HepG2 (cell line): Measurements from ENCODE around the gene TRPC4. TPM values are rescaled to one million over a fixed set of nuclear protein-coding genes. Genes with fewer than 3 reads are reported as not detected.

Experiments used
- ATAC-seq: fragments of 200-7000 bp; cut with Tn5 transposase; 3 replicates; pipeline ENCODE4 v1.9.1; 2020; ENCODE audit warnings: mild to moderate bottlenecking, moderate library complexity
- BruUV-seq: library from RNA; stranded (reverse); fragments of 400-500 nt; replicated peaks from 2 replicates; lab custom pipeline; 2021; lab: Mats Ljungman, UMichigan
- CTCF ChIA-PET: fragments of 300-600 bp; formaldehyde crosslinking; extraction: SDS; loops from one replicate; lab custom pipeline; 2021; ENCODE audit warnings: low total read pairs, inconsistent platforms, low intra/inter-chr PET ratio; lab: Yijun Ruan, JAX
- POLR2A ChIA-PET: fragments of 350-600 bp; sonication (Branson Sonifier 250); formaldehyde crosslinking; loops from one replicate; lab custom pipeline; 2020; ENCODE audit warnings: antibody characterized with exemption, inconsistent platforms; lab: Yijun Ruan, JAX
- DNase-seq: peaks from one replicate; pipeline ENCODE4 v3.0.0-alpha.2; 2015; ENCODE audit warnings: low spot score
- FAIRE-seq: peaks from 3 replicates; lab custom pipeline; 2011; peaks lifted over from hg19 to GRCh38; lab: Jason Lieb, UNC
- H2AFZ ChIP-seq: one replicate; pipeline ENCODE4 v1.6.1; 2011; ENCODE audit warnings: low read length, inconsistent platforms
- H3K27ac ChIP-seq: fragments of 300-600 bp; 3 replicates; pipeline ENCODE4 v1.8.0; 2011; ENCODE audit warnings: mixed run types, mild to moderate bottlenecking, mixed read lengths, low read length, inconsistent platforms; ENCODE audit not compliant: insufficient read depth; ENCODE audit errors: extremely low read length
- H3K27me3 ChIP-seq, 2 experiments: fragments of 200-600 bp in 1 of 2; 2 replicates in 1 of 2; 3 replicates in 1 of 2; pipeline versions ENCODE4 v1.6.0 to v1.8.0; 2011; ENCODE audit warnings: low read length in 2 of 2, mild to moderate bottlenecking in 2 of 2, moderate library complexity in 2 of 2, inconsistent platforms in 1 of 2; ENCODE audit not compliant: insufficient read depth in 2 of 2, control insufficient read depth in 1 of 2
- H3K36me3 ChIP-seq, 2 experiments: fragments of 200-600 bp in 1 of 2; replicated peaks in 1 of 2; 2 replicates in 1 of 2; 3 replicates in 1 of 2; pipeline versions ENCODE4 v1.5.1 to v1.8.0; 2011; ENCODE audit warnings: low read length in 2 of 2, inconsistent platforms in 1 of 2; ENCODE audit not compliant: insufficient read depth in 2 of 2, control insufficient read depth in 1 of 2
- H3K4me1 ChIP-seq: 2 replicates; pipeline ENCODE4 v1.5.1; 2012; ENCODE audit warnings: low read length, inconsistent platforms; ENCODE audit not compliant: insufficient read depth
- H3K4me2 ChIP-seq: 2 replicates; pipeline ENCODE4 v1.6.0; 2011; ENCODE audit warnings: low read depth, low read length, inconsistent platforms
- H3K4me3 ChIP-seq, 3 experiments: fragments of 200-600 bp in 1 of 3; sonication (generic), shearing (Covaris generic) in 1 of 3; replicated peaks in 1 of 3; 2 replicates each; pipeline ENCODE4 v1.5.1; 2011 to 2016; ENCODE audit warnings: low read length in 3 of 3, inconsistent platforms in 2 of 3, low read depth in 2 of 3, mild to moderate bottlenecking in 2 of 3, control low read depth in 1 of 3, mixed read lengths in 1 of 3; ENCODE audit not compliant: insufficient read depth in 1 of 3
- H3K79me2 ChIP-seq: one replicate; pipeline ENCODE4 v1.6.1; 2011; ENCODE audit warnings: low read length, inconsistent platforms; ENCODE audit not compliant: insufficient read depth
- H3K9ac ChIP-seq: 2 replicates; pipeline ENCODE4 v1.6.0; 2011; ENCODE audit warnings: mild to moderate bottlenecking, low read depth, low read length, inconsistent platforms; ENCODE audit not compliant: insufficient read depth
- H3K9me3 ChIP-seq: 2 replicates; pipeline ENCODE4 v1.5.1; 2012; ENCODE audit warnings: mild to moderate bottlenecking, low read length
- H4K20me1 ChIP-seq: 2 replicates; pipeline ENCODE4 v1.6.0; 2011; ENCODE audit warnings: inconsistent platforms, mild to moderate bottlenecking, low read length, moderate library complexity; ENCODE audit not compliant: insufficient read depth
- JUND ChIP-seq: sonication (generic); formaldehyde crosslinking; IDR thresholded peaks from 2 replicates; pipeline ENCODE4 v1.8.0; 2022; ENCODE audit warnings: mild to moderate bottlenecking, missing genetic modification reagents
- MIXL1 ChIP-seq: IDR thresholded peaks from 2 replicates; pipeline ENCODE4 v1.6.1; 2016
- RAD51 ChIP-seq: fragments of 450-650 bp; IDR thresholded peaks from 2 replicates; pipeline ENCODE4 v1.6.1; 2016; ENCODE audit warnings: borderline replicate concordance
- REXO4 ChIP-seq: sonication (generic); formaldehyde crosslinking; IDR thresholded peaks from 2 replicates; pipeline ENCODE4 v1.8.0; 2022; ENCODE audit warnings: missing genetic modification reagents, mild to moderate bottlenecking, borderline replicate concordance
- RFX1 ChIP-seq: fragments of 450-650 bp; IDR thresholded peaks from 2 replicates; pipeline ENCODE4 v1.6.1; 2017
- SIX4 ChIP-seq: sonication (generic); formaldehyde crosslinking; IDR thresholded peaks from 2 replicates; pipeline ENCODE4 v1.4.0; 2020; ENCODE audit warnings: missing genetic modification reagents
- SMC3 ChIP-seq: IDR thresholded peaks from 2 replicates; pipeline ENCODE4 v1.6.1; 2011; ENCODE audit warnings: low read length, improper control_type of control experiment
- TBL1XR1 ChIP-seq: fragments of 150-350 bp; IDR thresholded peaks from 2 replicates; pipeline ENCODE4 v1.6.1; 2014; ENCODE audit warnings: borderline replicate concordance, low read length; ENCODE audit not compliant: partially characterized antibody
- TFDP1 ChIP-seq: IDR thresholded peaks from 2 replicates; pipeline ENCODE4 v1.6.1; 2016; ENCODE audit warnings: missing compliant biosample characterization, missing genetic modification reagents, borderline replicate concordance
- ZBTB14 ChIP-seq: sonication (generic); formaldehyde crosslinking; IDR thresholded peaks from 2 replicates; pipeline ENCODE4 v1.4.0; 2020; ENCODE audit warnings: missing genetic modification reagents
- ZFP36 ChIP-seq: fragments of 150-350 bp; IDR thresholded peaks from 2 replicates; pipeline ENCODE4 v1.6.1; 2018; ENCODE audit warnings: borderline replicate concordance, low read length, low read depth; ENCODE audit not compliant: partially characterized antibody
- ZFP36L2 ChIP-seq: sonication (generic); formaldehyde crosslinking; IDR thresholded peaks from 2 replicates; pipeline ENCODE4 v1.4.0; 2020; ENCODE audit warnings: missing genetic modification reagents
- ZNF225 ChIP-seq: sonication (generic); formaldehyde crosslinking; IDR thresholded peaks from 2 replicates; pipeline ENCODE4 v1.4.0; 2020; ENCODE audit warnings: mild to moderate bottlenecking, missing genetic modification reagents
- ZNF382 ChIP-seq: sonication (generic); formaldehyde crosslinking; IDR thresholded peaks from 2 replicates; pipeline ENCODE4 v1.5.0; 2020; ENCODE audit warnings: missing genetic modification reagents, mild to moderate bottlenecking, borderline replicate concordance
- ZNF383 ChIP-seq: sonication (generic); formaldehyde crosslinking; IDR thresholded peaks from 2 replicates; pipeline ENCODE4 v1.4.0; 2020; ENCODE audit warnings: missing genetic modification reagents, mild to moderate bottlenecking, borderline replicate concordance
- ZNF550 ChIP-seq: sonication (generic); formaldehyde crosslinking; IDR thresholded peaks from 2 replicates; pipeline ENCODE4 v1.4.0; 2020; ENCODE audit warnings: mild to moderate bottlenecking, missing genetic modification reagents, borderline replicate concordance
- ZNF709 ChIP-seq: sonication (generic); formaldehyde crosslinking; IDR thresholded peaks from 2 replicates; pipeline ENCODE4 v1.5.0; 2020; ENCODE audit warnings: mild to moderate bottlenecking, missing genetic modification reagents
- WGBS: methylation state at CpG from one replicate; pipeline ENCODE4 v1.1.6; 2017; ENCODE audit warnings: low lambda C conversion rate; 5-methylcytosine and 5-hydroxymethylcytosine counted together
- in situ Hi-C: cut with HindIII; loops from 2 replicates; pipeline ENCODE4 v1.10.0; 2017; ENCODE audit warnings: low pct_unique_long_range_greater_than_20kb; ENCODE audit not compliant: extremely low pct_ligation_motif_present
- intact Hi-C: fragments of 100-400 bp; cut with micrococcal nuclease; formaldehyde crosslinking; loops from one replicate; pipeline ENCODE4 v1.10.0; 2022; ENCODE audit not compliant: unreplicated experiment
- polyA plus RNA-seq, 8 experiments: library from polyadenylated mRNA; depleted of rRNA in 3 of 8; stranded (reverse) in 7 of 8; unstranded in 1 of 8; fragments of >200 nt; fragmentation: Illumina TruSeq in 4 of 8; extraction: Trizol in 4 of 8; gene quantifications; 2 replicates each; pipeline versions ENCODE4 v1.2.1 to v1.2.3, GENCODE V29; 2011 to 2016; ENCODE audit warnings: low read depth in 4 of 8, missing spikeins in 1 of 8, mixed read lengths in 1 of 8; ENCODE audit not compliant: insufficient read depth in 1 of 8
- total RNA-seq, 5 experiments: library from RNA; depleted of rRNA; stranded (reverse); fragments of >200 nt; fragmentation: Illumina TruSeq; extraction: Trizol; gene quantifications; 2 replicates each; pipeline ENCODE4 v1.2.3, GENCODE V29; 2016; ENCODE audit warnings: low read depth in 1 of 5
- TF ChIP-seq, protein P1 (sequence below): sonication (generic); formaldehyde crosslinking; IDR thresholded peaks from 2 replicates; pipeline ENCODE4 v1.4.0; 2020; ENCODE audit warnings: missing genetic modification reagents

The TRPC4 gene
- total and polyA plus RNA-seq, 2 of the 13 experiments (the other 11 are each of a cell fraction or from before 2014, with no cell fraction given): not detected

DNA sequence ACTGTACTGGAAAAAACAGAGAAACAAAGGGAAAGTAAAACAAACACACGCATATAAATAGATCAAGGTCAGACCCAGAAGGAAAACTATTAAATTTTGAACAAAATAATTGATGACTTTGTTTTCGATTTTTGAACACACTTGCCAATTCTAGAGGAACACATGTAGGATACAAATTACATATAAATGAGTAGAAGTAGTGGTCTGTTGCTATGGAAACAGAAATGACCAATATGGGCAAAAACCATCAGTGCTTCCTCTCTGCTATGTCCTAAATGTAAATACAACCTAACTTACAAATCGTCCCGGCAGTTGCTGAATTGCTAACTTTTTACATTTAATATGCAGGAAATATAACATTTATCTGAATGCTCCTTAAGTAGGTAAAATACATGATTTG, 205.8 kb downstream of the TRPC4 start:
- H3K4me3 ChIP-seq: no peak overlapping the region
- H3K36me3 ChIP-seq: no peaks in the 10 kb centered on the region
- H3K4me1 ChIP-seq: no peaks in the 10 kb centered on the region
- CTCF ChIA-PET: no interaction called here
- H3K79me2 ChIP-seq: no peaks in the 10 kb centered on the region
- no peak overlapping the region for H2AFZ ChIP-seq
- ATAC-seq: no peak
- no peaks in the 10 kb centered on the region for H3K9me3 ChIP-seq
- WGBS: 18% methylated on average over 4 of the region's 4 CpGs
- H3K4me2 ChIP-seq: no peak overlapping the region
- no peak overlapping the region for H3K27ac ChIP-seq
- no peak overlapping the region for H3K9ac ChIP-seq
- intact Hi-C loops: no loop called here
- no peak for DNase-seq
- no peaks in the 10 kb centered on the region for H3K27me3 ChIP-seq
- POLR2A ChIA-PET: no interaction called here
- no peak for FAIRE-seq
- H4K20me1 ChIP-seq: no peaks in the 10 kb centered on the region
- TF ChIP-seq TFDP1 (CRISPR knock-in tag) (no peak), JUND (no peak), ZNF709 (no peak), RFX1 (peak; percentile 9; the same call in 1 of the 2 replicates), ZFP36L2 (CRISPR knock-in tag) (no peak)
- TF ChIP-seq, all 625 proteins: peak for 1
- in situ Hi-C loops: no loop called here
- no TSS peak for BruUV-seq

- no TSS peak for BruUV-seq
- intact Hi-C loops: no loop called here
- Histone ChIP-seq H3K9me3 (no peaks in the 10 kb centered on the region), H4K20me1 (no peaks in the 10 kb centered on the region), H3K27me3 (no peaks in the 10 kb centered on the region), H3K4me2 (no peak overlapping the region), H3K4me1 (no peaks in the 10 kb centered on the region), H3K4me3 (no peak overlapping the region), H3K79me2 (no peaks in the 10 kb centered on the region), H3K27ac (no peak overlapping the region), H2AFZ (no peak overlapping the region), H3K9ac (no peak overlapping the region), H3K36me3 (no peaks in the 10 kb centered on the region)
- TF ChIP-seq ZNF225 (CRISPR knock-in tag) (no peak), ZNF383 (CRISPR knock-in tag) (no peak), SMC3 (no peak), ZBTB14 (no peak), REXO4 (CRISPR knock-in tag) (no peak), SIX4 (CRISPR knock-in tag) (no peak), ZNF382 (CRISPR knock-in tag) (no peak), ZFP36 (no peak), RAD51 (no peak), TBL1XR1 (no peak), MIXL1 (CRISPR knock-in tag) (no peak), ZNF550 (CRISPR knock-in tag) (no peak)
- TF ChIP-seq, protein P1, sequence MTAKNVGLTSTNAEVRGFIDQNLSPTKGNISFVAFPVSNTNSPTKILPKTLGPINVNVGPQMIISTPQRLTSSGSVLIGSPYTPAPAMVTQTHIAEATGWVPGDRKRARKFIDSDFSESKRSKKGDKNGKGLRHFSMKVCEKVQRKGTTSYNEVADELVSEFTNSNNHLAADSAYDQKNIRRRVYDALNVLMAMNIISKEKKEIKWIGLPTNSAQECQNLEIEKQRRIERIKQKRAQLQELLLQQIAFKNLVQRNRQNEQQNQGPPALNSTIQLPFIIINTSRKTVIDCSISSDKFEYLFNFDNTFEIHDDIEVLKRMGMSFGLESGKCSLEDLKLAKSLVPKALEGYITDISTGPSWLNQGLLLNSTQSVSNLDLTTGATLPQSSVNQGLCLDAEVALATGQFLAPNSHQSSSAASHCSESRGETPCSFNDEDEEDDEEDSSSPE (CRISPR knock-in tag): no peak
- FAIRE-seq (no peak), DNase-seq (no peak), ATAC-seq (no peak)
- in situ Hi-C loops: no loop called here
- POLR2A ChIA-PET: no interaction called here
- CTCF ChIA-PET: no interaction called here
- WGBS: 0% methylated on average over 3 of the region's 3 CpGs
Observed at GRCh38 chr13:37662624-37663023, 206.9 kb downstream of the TRPC4 start.
